ENCODE data around the gene OBI1. TPM values are rescaled to one million over a fixed set of nuclear protein-coding genes. Genes with fewer than 3 reads are reported as not detected.

OBI1 gene
- total RNA-seq = 9.4 and 11.7 TPM in 2 replicates

GRCh38 chr13:78658630-78659449 lies at the start of gene OBI1:
TSS of gene OBI1 (minus strand) at chr13:78659155. CDS start at chr13:78659120, 35 bp downstream.

GRCh38 chr13:78603240-78603957 lies 55.6 kb downstream of the OBI1 start, which contains the start of gene POU4F1:
TSS of gene POU4F1 (minus strand) at chr13:78603552. CDS start at chr13:78603326, 226 bp downstream.

Other genes starting within 250 kb of the OBI1 start
- gene POU4F1, start 55.6 kb downstream of the OBI1 start, total RNA-seq = not detected in 2 replicates